Tibial nerve (tissue), 3 donors: ENCODE measurements around the gene ZBTB16.

Experiments used
- CTCF ChIP-seq, 5 experiments: fragments of 200-600 bp in 3 of 5; fragments of 450-650 bp in 2 of 5; sonication (generic) in 3 of 5; IDR thresholded peaks; one replicate each; pipeline ENCODE4 v1.5.1; 2016 to 2019; ENCODE audit warnings: antibody characterized with exemption in 5 of 5, mild to moderate bottlenecking in 3 of 5, moderate library complexity in 2 of 5
- POLR2A ChIP-seq, 2 donors: fragments of 450-650 bp; IDR thresholded peaks; one replicate each; pipeline ENCODE4 v1.6.1; 2017; ENCODE audit warnings: antibody characterized with exemption in 2 of 2, mild to moderate bottlenecking in 2 of 2, moderate library complexity in 2 of 2

GRCh38 chr11:114073828-114074381, 14.4 kb downstream of the ZBTB16 start:
- TF ChIP-seq POLR2A (IDR thresholded peaks at IDR 0.05), result no peak
- no peak for TF ChIP-seq CTCF (IDR thresholded peaks at IDR 0.05)
